ENCODE results near the gene STXBP6.
A peak's percentile ranks its signal among the peaks of the same experiment; 100 is the strongest.

DNA sequence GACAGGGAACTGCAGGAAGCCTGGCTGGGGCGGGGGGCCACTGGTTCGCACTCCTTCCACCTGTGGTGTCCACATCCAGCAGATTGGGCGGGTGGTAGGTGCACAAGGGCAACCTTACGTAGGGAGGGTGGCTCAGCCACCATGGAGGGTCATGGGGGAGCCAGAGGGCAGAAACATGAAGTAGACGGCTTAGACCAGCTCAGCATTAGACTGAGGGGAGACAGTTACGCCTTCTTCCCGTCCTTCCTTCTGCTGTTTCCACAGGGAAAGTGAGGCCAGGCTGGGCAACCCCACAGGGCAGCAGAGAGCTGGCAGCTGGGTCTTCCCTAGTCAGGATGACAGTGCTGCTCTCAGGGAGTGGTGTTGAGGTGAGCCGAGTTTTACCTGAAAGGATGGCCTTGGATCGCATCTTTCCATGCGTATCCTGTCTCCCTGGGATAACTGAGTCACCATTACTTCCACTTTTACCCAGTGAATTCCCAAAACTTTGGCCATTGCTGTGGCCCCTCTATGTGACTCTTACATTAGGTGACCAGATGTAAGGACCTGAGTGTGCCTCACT lies 245.9 kb downstream of the STXBP6 start:
- TF ChIP-seq ARNT (IDR thresholded peaks at IDR 0.05) (no peak), ZNF816 (CRISPR knock-in tag; IDR thresholded peaks at IDR 0.05; ENCODE audit: borderline replicate concordance) (no peak), ZNF234 (CRISPR knock-in tag; conservative IDR thresholded peaks at IDR 0.05) (no peak), ZNF101 (CRISPR knock-in tag; IDR thresholded peaks at IDR 0.05; ENCODE audit: borderline replicate concordance, low read depth) (no peak), NR2F2 (IDR thresholded peaks at IDR 0.05; ENCODE audit: borderline replicate concordance, low read depth) (no peak), RAD21 (CRISPR knock-in tag; IDR thresholded peaks at IDR 0.05) (no peak)
- TF ChIP-seq, protein P1, sequence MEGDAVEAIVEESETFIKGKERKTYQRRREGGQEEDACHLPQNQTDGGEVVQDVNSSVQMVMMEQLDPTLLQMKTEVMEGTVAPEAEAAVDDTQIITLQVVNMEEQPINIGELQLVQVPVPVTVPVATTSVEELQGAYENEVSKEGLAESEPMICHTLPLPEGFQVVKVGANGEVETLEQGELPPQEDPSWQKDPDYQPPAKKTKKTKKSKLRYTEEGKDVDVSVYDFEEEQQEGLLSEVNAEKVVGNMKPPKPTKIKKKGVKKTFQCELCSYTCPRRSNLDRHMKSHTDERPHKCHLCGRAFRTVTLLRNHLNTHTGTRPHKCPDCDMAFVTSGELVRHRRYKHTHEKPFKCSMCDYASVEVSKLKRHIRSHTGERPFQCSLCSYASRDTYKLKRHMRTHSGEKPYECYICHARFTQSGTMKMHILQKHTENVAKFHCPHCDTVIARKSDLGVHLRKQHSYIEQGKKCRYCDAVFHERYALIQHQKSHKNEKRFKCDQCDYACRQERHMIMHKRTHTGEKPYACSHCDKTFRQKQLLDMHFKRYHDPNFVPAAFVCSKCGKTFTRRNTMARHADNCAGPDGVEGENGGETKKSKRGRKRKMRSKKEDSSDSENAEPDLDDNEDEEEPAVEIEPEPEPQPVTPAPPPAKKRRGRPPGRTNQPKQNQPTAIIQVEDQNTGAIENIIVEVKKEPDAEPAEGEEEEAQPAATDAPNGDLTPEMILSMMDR (CRISPR knock-in tag; IDR thresholded peaks at IDR 0.05) = no peak
- TF ChIP-seq, protein P2, sequence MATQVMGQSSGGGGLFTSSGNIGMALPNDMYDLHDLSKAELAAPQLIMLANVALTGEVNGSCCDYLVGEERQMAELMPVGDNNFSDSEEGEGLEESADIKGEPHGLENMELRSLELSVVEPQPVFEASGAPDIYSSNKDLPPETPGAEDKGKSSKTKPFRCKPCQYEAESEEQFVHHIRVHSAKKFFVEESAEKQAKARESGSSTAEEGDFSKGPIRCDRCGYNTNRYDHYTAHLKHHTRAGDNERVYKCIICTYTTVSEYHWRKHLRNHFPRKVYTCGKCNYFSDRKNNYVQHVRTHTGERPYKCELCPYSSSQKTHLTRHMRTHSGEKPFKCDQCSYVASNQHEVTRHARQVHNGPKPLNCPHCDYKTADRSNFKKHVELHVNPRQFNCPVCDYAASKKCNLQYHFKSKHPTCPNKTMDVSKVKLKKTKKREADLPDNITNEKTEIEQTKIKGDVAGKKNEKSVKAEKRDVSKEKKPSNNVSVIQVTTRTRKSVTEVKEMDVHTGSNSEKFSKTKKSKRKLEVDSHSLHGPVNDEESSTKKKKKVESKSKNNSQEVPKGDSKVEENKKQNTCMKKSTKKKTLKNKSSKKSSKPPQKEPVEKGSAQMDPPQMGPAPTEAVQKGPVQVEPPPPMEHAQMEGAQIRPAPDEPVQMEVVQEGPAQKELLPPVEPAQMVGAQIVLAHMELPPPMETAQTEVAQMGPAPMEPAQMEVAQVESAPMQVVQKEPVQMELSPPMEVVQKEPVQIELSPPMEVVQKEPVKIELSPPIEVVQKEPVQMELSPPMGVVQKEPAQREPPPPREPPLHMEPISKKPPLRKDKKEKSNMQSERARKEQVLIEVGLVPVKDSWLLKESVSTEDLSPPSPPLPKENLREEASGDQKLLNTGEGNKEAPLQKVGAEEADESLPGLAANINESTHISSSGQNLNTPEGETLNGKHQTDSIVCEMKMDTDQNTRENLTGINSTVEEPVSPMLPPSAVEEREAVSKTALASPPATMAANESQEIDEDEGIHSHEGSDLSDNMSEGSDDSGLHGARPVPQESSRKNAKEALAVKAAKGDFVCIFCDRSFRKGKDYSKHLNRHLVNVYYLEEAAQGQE (IDR thresholded peaks at IDR 0.05; ENCODE audit: borderline replicate concordance in 1 of 2, low read depth in 1 of 2, low read length in 2 of 2) = 0 out of 4 replicates have a peak, but pooled peaks of 1 of the 2 experiments have one; percentile 7

Measured in HepG2 (cell line).